Ovary (tissue), 9 donors: ENCODE measurements around the gene SLC39A2. TPM values are rescaled to one million over a fixed set of nuclear protein-coding genes. Genes with fewer than 3 reads are reported as not detected.

Source experiments
- DNase-seq, 5 donors: peaks; one replicate each; pipeline ENCODE4 v3.0.0-alpha.2; 2019 to 2020
- H3K27ac ChIP-seq, 2 donors: fragments of 200-600 bp; one replicate each; pipeline versions ENCODE4 v1.5.1 to v1.8.0; 2019 to 2022
- H3K27me3 ChIP-seq: fragments of 200-600 bp; one replicate; pipeline ENCODE4 v1.8.0; 2022
- H3K36me3 ChIP-seq: fragments of 200-600 bp; sonication (generic); one replicate; pipeline ENCODE4 v1.5.1; 2019
- H3K4me1 ChIP-seq: one replicate; pipeline ENCODE4 v1.8.1; 2013; ENCODE audit warnings: mild to moderate bottlenecking, moderate library complexity; ENCODE audit not compliant: insufficient read depth
- H3K4me3 ChIP-seq: fragments of 200-600 bp; sonication (generic); one replicate; pipeline ENCODE4 v1.5.1; 2017
- H3K9me3 ChIP-seq, 2 donors: fragments of 200-600 bp in 1 of 2; sonication (generic) in 1 of 2; one replicate each; pipeline versions ENCODE4 v1.5.1 to v1.8.1; 2013 to 2019; ENCODE audit warnings: mild to moderate bottlenecking in 1 of 2, moderate library complexity in 1 of 2
- EP300 ChIP-seq: sonication (generic); formaldehyde crosslinking; IDR thresholded peaks from one replicate; pipeline ENCODE4 v1.6.1; 2017; ENCODE audit warnings: antibody characterized with exemption
- POLR2A ChIP-seq: fragments of 450-650 bp; IDR thresholded peaks from one replicate; pipeline ENCODE4 v1.6.1; 2017; ENCODE audit warnings: antibody characterized with exemption, mild to moderate bottlenecking, moderate library complexity
- WGBS, 3 donors: extraction: QIAGEN DNeasy Blood & Tissue Kit in 1 of 3; methylation state at CpG; one replicate each; pipeline versions ENCODE4 v1.1.5 to v1.1.7; 2013 to 2017; 5-methylcytosine and 5-hydroxymethylcytosine counted together
- intact Hi-C, 4 donors: fragments of 100-400 bp; cut with DNase I; formaldehyde crosslinking; loops; one replicate each; pipeline versions ENCODE4 v1.11.0 to v1.15.1; 2022 to 2023
- polyA plus RNA-seq, 2 donors: library from polyadenylated mRNA; stranded (reverse); fragments of 200-250 nt in 1 of 2; fragments of 350-450 nt in 1 of 2; fragmentation: Illumina TruSeq in 1 of 2; extraction: RNeasy Lipid Tissue Mini Kit (QIAGEN cat#74804) in 1 of 2; gene quantifications; one replicate each; pipeline ENCODE4 v1.2.3, GENCODE V29; 2013 to 2014
- total RNA-seq, 7 donors: library from RNA; depleted of rRNA in 2 of 7; stranded (reverse); fragments of >200 nt in 2 of 7; fragmentation: NEBNext Ultra II Directional in 3 of 7; extraction: Animal tissue kit (Norgen Biotek cat#: 25700) in 3 of 7; gene quantifications; one replicate each; pipeline versions ENCODE4 v1.1.0 to v1.2.4, GENCODE V29; 2016 to 2023
- TF ChIP-seq, protein P1 (sequence below), 3 donors: fragments of 450-650 bp in 2 of 3; fragments of 200-600 bp in 1 of 3; IDR thresholded peaks; one replicate each; pipeline versions ENCODE4 v1.5.1 to v1.8.0; 2016 to 2022; ENCODE audit warnings: antibody characterized with exemption in 3 of 3, mild to moderate bottlenecking in 1 of 3
- donor health status: DM: no; HTN: no; CAD: no; lungs with moderate emphysema.
- donor health status: DM: no; HTN: no; CAD: no.
- donor health status: Bipolar disorder and iron deficiency.
- donor health status: DM: yes; HTN: yes; CAD: no.
- donor health status: DM: no; HTN: no; CAD: no.
- donor health status: DM: yes; HTN: yes; CAD: no.

SLC39A2 gene
- total and polyA plus RNA-seq, 9 donors = 0.28 to 0.30 TPM; not detected in 7

DNA sequence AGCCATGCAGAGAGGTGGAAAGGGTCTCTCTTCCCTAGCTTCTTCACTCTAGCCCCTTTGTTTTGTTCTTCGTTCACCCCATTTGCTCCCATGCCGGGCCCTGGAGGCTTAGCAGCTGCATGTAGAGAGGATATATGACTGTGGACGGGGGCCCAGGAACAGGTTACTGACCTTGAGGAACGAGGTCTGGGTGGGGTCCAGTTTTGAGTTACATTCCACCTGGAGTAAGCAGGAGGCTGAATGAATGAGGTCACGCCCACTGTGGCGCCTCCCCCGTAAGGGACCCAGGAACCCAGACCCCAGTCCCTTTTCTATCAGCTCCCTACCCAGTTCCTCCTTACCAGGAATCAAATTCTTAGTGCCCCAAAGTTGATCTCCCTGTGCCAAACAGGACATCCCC is 19.2 kb downstream of the SLC39A2 start:
- intact Hi-C loops = loop anchor here in 2 of 4 donors (5.0 to 10.0 kb wide), 2 partner anchors 74 to 87 kb away; partner anchors contain the start of gene TMEM253 (in 1 of the 2)
- no peak for TF ChIP-seq POLR2A
- TF ChIP-seq, protein P1, sequence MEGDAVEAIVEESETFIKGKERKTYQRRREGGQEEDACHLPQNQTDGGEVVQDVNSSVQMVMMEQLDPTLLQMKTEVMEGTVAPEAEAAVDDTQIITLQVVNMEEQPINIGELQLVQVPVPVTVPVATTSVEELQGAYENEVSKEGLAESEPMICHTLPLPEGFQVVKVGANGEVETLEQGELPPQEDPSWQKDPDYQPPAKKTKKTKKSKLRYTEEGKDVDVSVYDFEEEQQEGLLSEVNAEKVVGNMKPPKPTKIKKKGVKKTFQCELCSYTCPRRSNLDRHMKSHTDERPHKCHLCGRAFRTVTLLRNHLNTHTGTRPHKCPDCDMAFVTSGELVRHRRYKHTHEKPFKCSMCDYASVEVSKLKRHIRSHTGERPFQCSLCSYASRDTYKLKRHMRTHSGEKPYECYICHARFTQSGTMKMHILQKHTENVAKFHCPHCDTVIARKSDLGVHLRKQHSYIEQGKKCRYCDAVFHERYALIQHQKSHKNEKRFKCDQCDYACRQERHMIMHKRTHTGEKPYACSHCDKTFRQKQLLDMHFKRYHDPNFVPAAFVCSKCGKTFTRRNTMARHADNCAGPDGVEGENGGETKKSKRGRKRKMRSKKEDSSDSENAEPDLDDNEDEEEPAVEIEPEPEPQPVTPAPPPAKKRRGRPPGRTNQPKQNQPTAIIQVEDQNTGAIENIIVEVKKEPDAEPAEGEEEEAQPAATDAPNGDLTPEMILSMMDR (IDR thresholded peaks at IDR 0.05) = no peak
- no peak for TF ChIP-seq EP300
- 52 to 66% (median 58%) methylated on average over 7 of the region's 7 CpGs for WGBS, 3 donors
- Histone ChIP-seq H3K36me3 (no peaks in the 10 kb centered on the region), H3K27ac (no peak overlapping the region), H3K4me1 (peaks cover 7% of the 10 kb centered on the region), H3K9me3 (no peaks in the 10 kb centered on the region), H3K4me3 (no peak overlapping the region), H3K27me3 (no peaks in the 10 kb centered on the region)
- DNase-seq = no peak

DNA sequence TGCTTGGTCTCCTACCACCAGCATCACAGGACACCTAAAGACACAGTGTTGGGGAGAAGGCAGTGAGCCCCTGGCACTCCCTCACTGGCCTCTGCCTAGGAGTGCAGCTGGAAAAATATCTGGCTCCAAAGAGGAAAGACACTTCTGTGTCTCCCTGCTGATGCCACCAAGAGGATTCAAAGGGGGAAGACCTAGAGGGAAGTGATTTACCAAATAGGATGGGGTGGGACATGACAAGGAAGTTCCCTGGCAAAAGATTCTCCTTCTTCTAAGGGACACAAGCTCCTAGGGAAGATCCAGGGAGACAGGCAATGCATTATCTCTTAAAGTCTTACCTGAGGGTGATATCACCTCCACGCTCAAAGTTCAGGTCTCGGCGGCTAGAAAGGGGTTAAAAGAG is 19.7 kb downstream of the SLC39A2 start:
- intact Hi-C loops = loop anchor here in 2 of 4 donors (5.0 to 10.0 kb wide), 2 partner anchors 74 to 86 kb away; partner anchors contain the start of gene TMEM253 (in 1 of the 2)
- Histone ChIP-seq H3K27ac (no peak overlapping the region), H3K27me3 (no peaks in the 10 kb centered on the region), H3K9me3 (no peaks in the 10 kb centered on the region), H3K36me3 (no peaks in the 10 kb centered on the region), H3K4me3 (no peak overlapping the region), H3K4me1 (peaks cover 7% of the 10 kb centered on the region)
- WGBS, 3 donors = 76 to 90% (median 85%) methylated on average over 3 of the region's 3 CpGs
- DNase-seq = no peak
- TF ChIP-seq, protein P1 (IDR thresholded peaks at IDR 0.05) = no peak
- TF ChIP-seq EP300 (no peak), POLR2A (no peak)

DNA sequence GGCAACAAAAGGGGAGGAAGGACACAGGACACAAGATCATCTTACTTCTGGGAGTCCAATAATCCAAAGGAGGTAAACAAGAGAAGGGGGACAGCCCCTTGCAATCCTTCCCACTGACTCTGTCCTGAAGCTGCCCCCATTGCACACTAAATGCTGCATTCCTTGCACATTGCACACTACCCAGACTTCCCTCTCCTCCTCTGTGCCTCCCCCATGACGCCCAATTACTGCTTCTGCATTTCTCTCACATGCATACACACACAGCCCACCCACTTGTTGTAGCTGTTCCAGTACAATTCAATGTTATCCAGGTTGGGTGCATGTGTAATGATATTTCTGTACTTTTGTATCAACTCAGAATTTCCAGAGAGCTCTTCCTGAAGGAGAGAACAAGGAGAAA is 20.3 kb downstream of the SLC39A2 start:
- no peak overlapping the region for H3K27ac ChIP-seq
- intact Hi-C loops = loop anchor here in 2 of 4 donors (5.0 to 10.0 kb wide), 2 partner anchors 73 to 85 kb away; partner anchors contain the start of gene TMEM253 (in 1 of the 2)
- H3K36me3 ChIP-seq = no peaks in the 10 kb centered on the region

DNA sequence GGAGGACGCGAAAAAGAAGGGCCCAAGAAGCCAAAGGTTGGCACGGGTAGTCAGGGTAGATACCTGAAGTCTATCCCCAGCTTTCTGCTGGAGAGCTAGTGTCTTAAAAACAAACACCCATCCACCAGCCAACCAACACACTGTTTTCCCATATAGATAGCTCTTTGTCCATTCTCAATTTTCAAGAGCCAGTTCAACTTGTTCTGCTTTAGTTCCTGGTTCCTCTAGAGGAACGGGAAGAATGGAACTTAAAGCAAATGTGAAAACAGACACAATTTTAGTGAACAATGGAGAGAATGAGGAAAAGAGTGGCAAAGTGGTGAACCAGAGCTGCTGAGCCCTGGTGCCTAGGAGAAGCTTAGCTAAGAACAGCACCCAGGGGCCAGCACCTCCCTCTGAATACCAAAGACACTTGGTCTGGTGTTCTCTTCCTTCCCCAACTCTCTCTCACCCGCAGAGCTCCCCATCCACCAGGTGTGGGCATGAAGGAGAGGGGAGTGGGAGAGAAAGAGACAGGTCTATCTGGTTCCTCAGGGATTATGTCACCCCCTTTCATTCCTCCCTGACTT is 22.0 kb downstream of the SLC39A2 start:
- DNase-seq = no peak
- 76 to 83% (median 79%) methylated on average over 5 of the region's 5 CpGs for WGBS, 3 donors
- Histone ChIP-seq H3K4me3 (no peak overlapping the region), H3K9me3 (no peaks in the 10 kb centered on the region), H3K27me3 (no peaks in the 10 kb centered on the region), H3K36me3 (no peaks in the 10 kb centered on the region), H3K4me1 (peaks cover 2% of the 10 kb centered on the region), H3K27ac (no peak overlapping the region)
- TF ChIP-seq POLR2A (no peak), EP300 (no peak)
- TF ChIP-seq, protein P1 (IDR thresholded peaks at IDR 0.05) = no peak
- intact Hi-C loops = loop anchor here in 3 of 4 donors (5.0 to 10.0 kb wide), 3 partner anchors 46 to 336 kb away; partner anchors contain the start of genes ANG (in 1 of the 3) and RNASE4 (in 1 of the 3)

More for the DNA sequence above, 20.3 kb downstream of the SLC39A2 start:
- no peak overlapping the region for H3K4me3 ChIP-seq
- no peak for DNase-seq
- peaks cover 7% of the 10 kb centered on the region for H3K4me1 ChIP-seq
- H3K27me3 ChIP-seq = no peaks in the 10 kb centered on the region
- no peaks in the 10 kb centered on the region for H3K9me3 ChIP-seq
- TF ChIP-seq, protein P1 (IDR thresholded peaks at IDR 0.05) = no peak
- no peak for TF ChIP-seq EP300
- no peak for TF ChIP-seq POLR2A
- WGBS, 3 donors = 44 to 67% (median 48%) methylated on average over 1 of the region's 1 CpG
